ENCODE measurements around the gene HDLBP. TPM values are rescaled to one million over a fixed set of nuclear protein-coding genes. Genes with fewer than 3 reads are reported as not detected.

The HDLBP gene
- total and polyA plus RNA-seq, 2 experiments from 2014 or later = 230 to 306 TPM

GRCh38 chr2:241312082-241312481 is 3.4 kb downstream of the HDLBP start (continued):
- TF ChIP-seq ETS1 (IDR thresholded peaks at IDR 0.05) (no peak), EZH2 (IDR thresholded peaks at IDR 0.05; ENCODE audit: low read depth, unreplicated experiment) (no peak), ZNF114 (CRISPR knock-in tag; IDR thresholded peaks at IDR 0.05) (no peak), NANOG (IDR thresholded peaks at IDR 0.05; ENCODE audit: borderline replicate concordance) (no peak), CREB1 (CRISPR knock-in tag; IDR thresholded peaks at IDR 0.05; ENCODE audit: low read depth) (no peak), JUNB (IDR thresholded peaks at IDR 0.05; ENCODE audit: unreplicated experiment) (no peak)
- TF ChIP-seq, protein P1, sequence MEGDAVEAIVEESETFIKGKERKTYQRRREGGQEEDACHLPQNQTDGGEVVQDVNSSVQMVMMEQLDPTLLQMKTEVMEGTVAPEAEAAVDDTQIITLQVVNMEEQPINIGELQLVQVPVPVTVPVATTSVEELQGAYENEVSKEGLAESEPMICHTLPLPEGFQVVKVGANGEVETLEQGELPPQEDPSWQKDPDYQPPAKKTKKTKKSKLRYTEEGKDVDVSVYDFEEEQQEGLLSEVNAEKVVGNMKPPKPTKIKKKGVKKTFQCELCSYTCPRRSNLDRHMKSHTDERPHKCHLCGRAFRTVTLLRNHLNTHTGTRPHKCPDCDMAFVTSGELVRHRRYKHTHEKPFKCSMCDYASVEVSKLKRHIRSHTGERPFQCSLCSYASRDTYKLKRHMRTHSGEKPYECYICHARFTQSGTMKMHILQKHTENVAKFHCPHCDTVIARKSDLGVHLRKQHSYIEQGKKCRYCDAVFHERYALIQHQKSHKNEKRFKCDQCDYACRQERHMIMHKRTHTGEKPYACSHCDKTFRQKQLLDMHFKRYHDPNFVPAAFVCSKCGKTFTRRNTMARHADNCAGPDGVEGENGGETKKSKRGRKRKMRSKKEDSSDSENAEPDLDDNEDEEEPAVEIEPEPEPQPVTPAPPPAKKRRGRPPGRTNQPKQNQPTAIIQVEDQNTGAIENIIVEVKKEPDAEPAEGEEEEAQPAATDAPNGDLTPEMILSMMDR (conservative IDR thresholded peaks at IDR 0.05; ENCODE audit: low read depth in 2 of 2) = no peak

GRCh38 chr2:241310917-241311566 is 4.4 kb downstream of the HDLBP start:
- peaks cover 90% of the 10 kb centered on the region for H3K79me2 ChIP-seq (replicated peaks; ENCODE audit: insufficient read depth)
- H3K4me3 ChIP-seq = no peak overlapping the region
- no peaks in the 10 kb centered on the region for H3K27me3 ChIP-seq (ENCODE audit: insufficient read depth)
- H3K36me3 ChIP-seq (ENCODE audit: insufficient read depth) = no peaks in the 10 kb centered on the region
- 0 out of 2 replicates have a peak overlapping the region, but pooled peaks have one; percentile 7 for H3K27ac ChIP-seq (ENCODE audit: low read depth)
- peaks cover 47% of the 10 kb centered on the region for H3K4me1 Mint-ChIP-seq
- no peaks in the 10 kb centered on the region for H3K9me3 Mint-ChIP-seq
- no peaks in the 10 kb centered on the region for H3F3A ChIP-seq (replicated peaks; ENCODE audit: low read depth)
- H3K9me2 ChIP-seq (ENCODE audit: insufficient read depth) = no peaks in the 10 kb centered on the region
- no peak overlapping the region; the same call in 1 of the 2 replicates for H3K27ac Mint-ChIP-seq
- ATAC-seq (no peak), DNase-seq (ENCODE audit: low spot score) (no peak)
- H2AFZ ChIP-seq = no peak overlapping the region
- H3K4me3 Mint-ChIP-seq = no peak overlapping the region; the same call in 2 of the 3 replicates
- H3K4me2 ChIP-seq = no peak overlapping the region
- H4K20me1 ChIP-seq (replicated peaks; ENCODE audit: insufficient read depth) = peaks cover 29% of the 10 kb centered on the region
- H3K36me3 Mint-ChIP-seq (ENCODE audit: low read depth) = no peaks in the 10 kb centered on the region; the same call in 2 of the 3 replicates
- H3K27me3 Mint-ChIP-seq (ENCODE audit: insufficient read depth, low read depth, poor library complexity) = peaks cover 10% of the 10 kb centered on the region
- H3K4me1 ChIP-seq (ENCODE audit: insufficient read depth) = peaks cover 22% of the 10 kb centered on the region
- TF ChIP-seq REST (IDR thresholded peaks at IDR 0.05; ENCODE audit: unreplicated experiment) (no peak), NANOG (IDR thresholded peaks at IDR 0.05; ENCODE audit: borderline replicate concordance) (no peak), ZNF331 (CRISPR knock-in tag; IDR thresholded peaks at IDR 0.05; ENCODE audit: low read depth) (no peak), CREB1 (CRISPR knock-in tag; IDR thresholded peaks at IDR 0.05; ENCODE audit: low read depth) (no peak), STAT1 (IDR thresholded peaks at IDR 0.05; ENCODE audit: unreplicated experiment) (no peak), ZNF114 (CRISPR knock-in tag; IDR thresholded peaks at IDR 0.05) (no peak), JUNB (IDR thresholded peaks at IDR 0.05; ENCODE audit: unreplicated experiment) (no peak), POLR2AphosphoS5 (IDR thresholded peaks at IDR 0.05; ENCODE audit: low read depth) (no peak), EZH2phosphoT487 (IDR thresholded peaks at IDR 0.05; ENCODE audit: unreplicated experiment) (no peak)
- TF ChIP-seq, protein P1 (conservative IDR thresholded peaks at IDR 0.05; ENCODE audit: low read depth in 2 of 2) = no peak
